SK-MEL-5 (cell line): ENCODE results near the gene CCN6. TPM values are rescaled to one million over a fixed set of nuclear protein-coding genes. Genes with fewer than 3 reads are reported as not detected.

Source experiments
- total RNA-seq: library from RNA; depleted of rRNA; stranded (reverse); fragments of >200 nt; shearing (Covaris generic); gene quantifications from 2 replicates; pipeline ENCODE4 v1.2.3, GENCODE V29; 2014; rRNA removed

The CCN6 gene
- total RNA-seq, 1 experiment from 2014 or later: not detected

Other genes starting within 250 kb of the CCN6 start
- 60.6 and 72.8 TPM in 2 replicates for gene FYN, start 180.7 kb upstream of the CCN6 start, total RNA-seq
- 21.2 and 24.1 TPM in 2 replicates for gene TUBE1, start 33.4 kb downstream of the CCN6 start, total RNA-seq
- gene FAM229B, start 33.5 kb downstream of the CCN6 start, total RNA-seq: 9.0 and 13.0 TPM in 2 replicates
- 48.9 and 54.9 TPM in 2 replicates for gene LAMA4, start 200.5 kb downstream of the CCN6 start, total RNA-seq